GM21381 (cell line): ENCODE results near the gene PPIP5K1.
"Not testable (repeated sequence)": the region's sequence is repeated elsewhere in the genome, so short reads cannot be mapped to it uniquely, and the experiment has no call there.

Source experiments
- ATAC-seq: cut with Tn5 transposase; IDR thresholded peaks from one replicate; pipeline ENCODE4 v1.9.1; 2021; ENCODE audit warnings: mild to moderate bottlenecking, moderate library complexity; ENCODE audit not compliant: unreplicated experiment

Gene PPIP5K1

DNA sequence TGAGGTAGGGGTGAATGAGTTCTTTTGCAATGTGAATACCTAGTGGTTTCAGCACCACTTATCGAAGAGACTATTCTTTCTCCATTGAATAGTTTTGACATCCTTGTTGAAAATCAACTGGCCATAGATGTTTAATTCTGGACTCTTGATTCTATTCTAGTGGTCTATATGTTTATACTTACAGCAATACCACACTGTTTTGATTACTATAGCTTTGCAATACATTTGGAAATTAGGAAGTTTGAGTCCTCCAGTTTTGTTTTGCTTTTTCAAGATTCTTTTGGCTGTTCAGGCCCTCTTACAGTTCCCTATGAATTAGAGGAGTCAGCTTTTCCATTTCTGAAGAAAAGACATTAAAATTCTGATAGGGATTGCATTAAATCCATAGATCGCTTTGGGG is 42.5 kb downstream of the PPIP5K1 start:
- ATAC-seq: no peak

DNA sequence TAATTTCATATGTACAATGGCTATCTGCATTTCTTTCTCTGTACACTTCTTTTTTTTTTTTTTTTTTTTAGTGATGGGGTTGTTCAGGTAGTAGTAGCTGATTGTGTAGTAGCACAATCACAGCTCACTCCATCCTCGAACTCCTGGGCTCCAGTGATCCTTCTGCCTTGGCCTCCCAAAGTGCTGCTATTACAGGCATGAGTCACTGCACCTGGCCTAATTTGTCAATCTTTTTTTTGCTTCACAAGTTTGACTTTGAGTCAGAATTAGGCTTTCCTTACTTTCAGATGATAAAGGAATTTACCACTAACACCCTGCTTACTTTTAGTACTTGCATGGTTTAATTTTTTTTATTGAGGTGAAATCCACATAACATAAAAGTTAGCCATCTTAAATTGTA is 44.6 kb downstream of the PPIP5K1 start:
- no peak for ATAC-seq

DNA sequence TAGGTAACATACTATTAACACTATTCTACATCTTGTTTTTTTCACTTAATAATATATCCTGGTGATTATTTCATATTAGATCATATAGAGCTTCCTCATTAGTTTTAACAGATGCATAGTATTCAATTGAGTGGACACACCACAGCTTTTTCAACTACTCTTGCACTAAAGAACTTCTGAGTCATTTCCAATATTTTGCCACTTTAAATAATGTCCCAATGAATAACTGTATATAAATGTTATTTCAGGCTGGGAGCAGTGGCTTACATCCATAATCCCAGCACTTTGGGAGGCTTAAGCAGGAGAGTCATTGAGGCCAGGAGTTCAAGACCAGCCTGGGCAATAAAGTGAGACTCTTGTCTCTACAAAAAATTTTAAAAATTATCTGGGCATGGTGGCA is 45.7 kb downstream of the PPIP5K1 start:
- ATAC-seq: no peak

DNA sequence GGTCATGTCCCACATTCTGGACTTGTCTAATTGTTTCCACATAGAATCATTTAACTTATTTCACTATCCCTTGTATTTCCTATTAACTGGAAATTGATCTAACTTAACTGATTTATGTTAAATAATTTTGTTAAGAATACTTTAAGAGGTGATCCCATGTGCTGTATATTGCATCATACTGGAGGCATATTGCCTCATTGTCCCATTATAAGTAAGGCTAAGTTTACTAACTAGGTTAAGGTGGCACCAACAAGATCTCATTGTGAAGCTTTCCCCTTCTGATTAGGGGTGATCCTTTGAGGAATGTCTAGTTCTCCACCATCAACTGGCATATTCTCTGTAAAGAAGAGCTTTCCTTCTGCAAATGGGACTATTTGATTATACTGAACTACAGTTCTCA is 48.2 kb downstream of the PPIP5K1 start:
- no peak for ATAC-seq

DNA sequence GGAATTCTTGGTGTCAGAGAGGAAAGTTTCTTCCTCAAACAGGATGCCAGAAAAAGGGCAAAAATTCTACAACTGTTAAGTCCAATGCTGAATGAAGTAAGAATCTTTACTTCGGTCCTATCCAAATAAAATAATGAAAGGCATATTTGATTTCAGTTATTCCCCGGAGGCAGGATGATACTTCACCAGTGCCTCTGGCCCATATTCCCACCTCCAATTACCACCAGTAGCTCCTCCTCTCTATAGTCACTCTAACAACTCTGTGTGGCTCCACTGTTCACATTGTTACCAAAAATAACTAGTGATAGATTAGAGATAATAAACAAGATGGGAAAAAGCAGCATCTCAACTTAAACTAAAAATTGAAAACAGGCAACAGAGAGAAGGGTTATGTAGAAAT is 51.9 kb downstream of the PPIP5K1 start:
- no peak for ATAC-seq

DNA sequence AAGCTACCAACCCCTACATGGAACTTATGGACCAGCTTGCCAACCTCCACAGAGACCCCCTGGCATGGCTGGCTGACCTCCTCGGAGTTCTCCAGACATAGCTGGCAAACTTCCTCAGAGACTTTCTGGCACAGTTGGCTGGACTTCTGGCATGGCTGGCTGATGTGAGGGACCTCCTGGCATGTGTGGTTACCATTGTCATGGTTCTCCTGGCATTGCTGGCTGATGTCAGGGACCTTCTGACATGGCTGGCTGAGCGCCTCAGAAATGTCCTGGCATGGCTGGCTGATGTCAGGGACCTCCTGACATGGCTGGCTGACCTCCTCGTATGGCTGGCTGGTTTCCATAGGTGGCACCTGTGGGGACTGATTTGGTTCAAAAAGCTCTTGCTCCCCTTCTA is 55.1 kb downstream of the PPIP5K1 start:
- ATAC-seq: no peak

DNA sequence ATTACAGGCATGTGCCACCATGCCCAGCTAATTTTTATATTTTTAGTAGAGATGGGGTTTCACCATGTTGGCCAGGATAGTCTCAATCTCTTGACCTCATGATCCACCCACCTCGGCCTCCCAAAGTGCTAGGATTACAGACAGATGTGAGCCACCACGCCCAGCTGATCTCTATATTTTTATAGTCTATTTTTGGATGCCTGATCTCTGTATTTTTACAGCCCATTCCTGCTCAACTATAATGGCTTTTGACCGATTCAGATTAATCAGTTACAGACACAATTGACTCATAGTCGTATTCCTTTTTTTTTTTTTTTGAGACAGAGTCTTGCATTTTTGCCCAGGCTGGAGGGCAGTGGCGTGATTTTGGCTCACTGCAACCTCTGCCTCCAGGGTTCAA is 57.2 kb downstream of the PPIP5K1 start:
- not testable (repeated sequence) for ATAC-seq

DNA sequence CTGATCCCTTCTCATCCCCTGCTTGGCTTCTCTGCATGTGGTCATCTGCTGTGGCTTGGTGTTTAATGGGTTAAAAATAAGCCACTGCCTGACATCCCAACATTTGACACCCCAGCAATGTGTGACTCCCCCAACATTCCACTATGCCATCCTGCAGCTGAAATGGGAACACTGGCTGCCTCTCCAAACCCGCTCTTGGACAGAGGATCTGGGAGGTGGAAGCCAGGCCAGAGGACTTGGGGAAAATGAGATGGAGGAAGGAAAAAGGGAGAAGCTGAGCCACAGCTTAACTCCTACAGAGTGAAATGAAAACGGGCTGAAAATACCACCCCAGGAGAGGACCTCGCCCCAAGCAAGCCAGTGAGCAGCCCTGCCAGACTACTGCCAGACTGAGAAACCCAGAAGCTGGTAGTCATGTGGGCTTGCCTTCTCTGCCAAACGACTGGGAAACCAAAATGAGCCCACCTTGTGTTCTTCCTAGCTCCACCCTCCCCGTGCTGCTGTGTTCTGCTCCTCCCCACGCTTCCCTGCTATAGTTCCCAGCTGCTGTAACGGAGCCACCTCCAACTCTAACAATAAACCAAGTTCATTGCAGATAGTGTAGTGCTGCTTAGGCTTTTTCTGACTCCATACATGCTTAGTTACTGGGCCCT is 58.9 kb downstream of the PPIP5K1 start:
- no peak for ATAC-seq

DNA sequence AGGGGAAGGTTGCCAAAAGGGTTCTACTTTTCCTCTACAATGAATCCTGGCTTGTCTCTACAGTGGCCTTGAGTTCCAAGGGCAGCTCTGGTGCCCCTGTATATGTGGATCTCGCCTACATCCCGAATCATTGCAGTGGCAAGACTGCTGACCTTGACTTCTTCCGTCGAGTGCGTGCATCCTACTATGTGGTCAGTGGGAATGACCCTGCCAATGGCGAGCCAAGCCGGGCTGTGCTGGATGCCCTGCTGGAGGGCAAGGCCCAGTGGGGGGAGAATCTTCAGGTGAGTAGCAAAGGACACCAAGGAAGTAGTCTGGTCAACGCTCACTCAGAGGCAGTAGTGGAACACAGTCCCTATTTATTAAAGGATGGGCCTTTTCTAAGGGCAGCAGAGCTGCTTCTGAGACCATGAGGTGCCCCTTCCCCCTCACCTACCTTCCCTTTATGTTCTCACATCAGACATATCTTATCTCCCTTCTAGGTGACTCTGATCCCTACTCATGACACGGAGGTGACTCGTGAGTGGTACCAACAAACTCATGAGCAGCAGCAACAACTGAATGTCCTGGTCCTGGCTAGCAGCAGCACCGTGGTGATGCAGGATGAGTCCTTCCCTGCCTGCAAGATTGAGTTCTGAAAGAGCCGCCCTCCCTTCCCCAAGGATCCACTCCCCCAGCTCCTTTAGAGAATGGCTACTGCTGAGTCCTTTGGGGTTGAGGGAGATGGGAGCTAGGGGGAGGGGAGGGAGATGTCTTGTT is 60.2 kb downstream of the PPIP5K1 start:
- ATAC-seq: no peak

DNA sequence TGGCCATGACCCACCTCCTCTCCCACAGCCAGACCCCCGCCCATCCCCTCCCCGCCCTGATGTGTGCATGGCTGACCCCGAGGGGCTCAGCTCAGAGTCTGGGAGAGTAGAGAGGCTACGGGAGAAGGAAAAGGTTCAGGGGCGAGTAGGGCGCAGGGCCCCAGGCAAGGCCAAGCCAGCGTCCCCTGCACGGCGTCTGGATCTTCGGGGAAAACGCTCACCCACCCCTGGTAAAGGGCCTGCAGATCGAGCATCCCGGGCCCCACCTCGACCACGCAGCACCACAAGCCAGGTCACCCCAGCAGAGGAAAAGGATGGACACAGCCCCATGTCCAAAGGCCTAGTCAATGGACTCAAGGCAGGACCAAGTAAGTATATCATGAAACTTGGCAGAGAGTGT is 60.9 kb downstream of the PPIP5K1 start:
- ATAC-seq: no peak

DNA sequence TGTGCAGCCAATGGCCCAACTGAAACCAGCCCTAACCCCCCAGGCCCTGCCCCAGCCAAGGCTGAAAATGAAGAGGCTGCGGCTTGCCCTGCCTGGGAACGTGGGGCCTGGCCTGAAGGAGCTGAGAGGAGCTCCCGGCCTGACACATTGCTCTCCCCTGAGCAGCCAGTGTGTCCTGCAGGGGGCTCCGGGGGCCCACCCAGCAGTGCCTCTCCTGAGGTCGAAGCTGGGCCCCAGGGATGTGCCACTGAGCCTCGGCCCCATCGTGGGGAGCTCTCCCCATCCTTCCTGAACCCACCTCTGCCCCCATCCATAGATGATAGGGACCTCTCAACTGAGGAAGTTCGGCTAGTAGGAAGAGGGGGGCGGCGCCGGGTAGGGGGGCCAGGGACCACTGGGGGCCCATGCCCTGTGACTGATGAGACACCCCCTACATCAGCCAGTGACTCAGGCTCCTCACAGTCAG is 61.4 kb downstream of the PPIP5K1 start:
- no peak for ATAC-seq

DNA sequence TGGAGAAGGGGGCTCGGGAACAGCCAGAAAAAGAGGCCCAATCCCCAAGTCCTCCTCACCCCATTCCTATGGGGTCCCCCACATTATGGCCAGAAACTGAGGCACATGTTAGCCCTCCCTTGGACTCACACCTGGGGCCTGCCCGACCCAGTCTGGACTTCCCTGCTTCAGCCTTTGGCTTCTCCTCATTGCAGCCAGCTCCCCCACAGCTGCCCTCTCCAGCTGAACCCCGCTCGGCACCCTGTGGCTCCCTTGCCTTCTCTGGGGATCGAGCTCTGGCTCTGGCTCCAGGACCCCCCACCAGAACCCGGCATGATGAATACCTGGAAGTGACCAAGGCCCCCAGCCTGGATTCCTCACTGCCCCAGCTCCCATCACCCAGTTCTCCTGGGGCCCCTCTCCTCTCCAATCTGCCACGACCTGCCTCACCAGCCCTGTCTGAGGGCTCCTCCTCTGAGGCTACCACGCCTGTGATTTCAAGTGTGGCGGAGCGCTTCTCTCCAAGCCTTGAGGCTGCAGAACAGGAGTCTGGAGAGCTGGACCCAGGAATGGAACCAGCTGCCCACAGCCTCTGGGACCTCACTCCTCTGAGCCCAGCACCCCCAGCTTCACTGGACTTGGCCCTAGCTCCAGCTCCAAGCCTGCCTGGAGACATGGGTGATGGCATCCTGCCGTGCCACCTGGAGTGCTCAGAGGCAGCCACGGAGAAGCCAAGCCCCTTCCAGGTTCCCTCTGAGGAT is 62.0 kb downstream of the PPIP5K1 start:
- no peak for ATAC-seq

DNA sequence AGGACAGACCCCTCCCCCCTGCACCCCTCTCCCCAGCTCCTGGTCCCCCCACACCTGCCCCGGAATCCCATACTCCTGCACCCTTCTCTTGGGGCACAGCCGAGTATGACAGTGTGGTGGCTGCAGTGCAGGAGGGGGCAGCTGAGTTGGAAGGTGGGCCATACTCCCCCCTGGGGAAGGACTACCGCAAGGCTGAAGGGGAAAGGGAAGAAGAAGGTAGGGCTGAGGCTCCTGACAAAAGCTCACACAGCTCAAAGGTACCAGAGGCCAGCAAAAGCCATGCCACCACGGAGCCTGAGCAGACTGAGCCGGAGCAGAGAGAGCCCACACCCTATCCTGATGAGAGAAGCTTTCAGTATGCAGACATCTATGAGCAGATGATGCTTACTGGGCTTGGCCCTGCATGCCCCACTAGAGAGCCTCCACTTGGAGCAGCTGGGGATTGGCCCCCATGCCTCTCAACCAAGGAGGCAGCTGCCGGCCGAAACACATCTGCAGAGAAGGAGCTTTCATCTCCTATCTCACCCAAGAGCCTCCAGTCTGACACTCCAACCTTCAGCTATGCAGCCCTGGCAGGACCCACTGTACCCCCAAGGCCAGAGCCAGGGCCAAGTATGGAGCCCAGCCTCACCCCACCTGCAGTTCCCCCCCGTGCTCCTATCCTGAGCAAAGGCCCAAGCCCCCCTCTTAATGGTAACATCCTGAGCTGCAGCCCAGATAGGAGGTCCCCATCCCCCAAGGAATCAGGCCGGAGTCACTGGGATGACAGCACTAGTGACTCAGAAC is 62.8 kb downstream of the PPIP5K1 start:
- no peak for ATAC-seq

DNA sequence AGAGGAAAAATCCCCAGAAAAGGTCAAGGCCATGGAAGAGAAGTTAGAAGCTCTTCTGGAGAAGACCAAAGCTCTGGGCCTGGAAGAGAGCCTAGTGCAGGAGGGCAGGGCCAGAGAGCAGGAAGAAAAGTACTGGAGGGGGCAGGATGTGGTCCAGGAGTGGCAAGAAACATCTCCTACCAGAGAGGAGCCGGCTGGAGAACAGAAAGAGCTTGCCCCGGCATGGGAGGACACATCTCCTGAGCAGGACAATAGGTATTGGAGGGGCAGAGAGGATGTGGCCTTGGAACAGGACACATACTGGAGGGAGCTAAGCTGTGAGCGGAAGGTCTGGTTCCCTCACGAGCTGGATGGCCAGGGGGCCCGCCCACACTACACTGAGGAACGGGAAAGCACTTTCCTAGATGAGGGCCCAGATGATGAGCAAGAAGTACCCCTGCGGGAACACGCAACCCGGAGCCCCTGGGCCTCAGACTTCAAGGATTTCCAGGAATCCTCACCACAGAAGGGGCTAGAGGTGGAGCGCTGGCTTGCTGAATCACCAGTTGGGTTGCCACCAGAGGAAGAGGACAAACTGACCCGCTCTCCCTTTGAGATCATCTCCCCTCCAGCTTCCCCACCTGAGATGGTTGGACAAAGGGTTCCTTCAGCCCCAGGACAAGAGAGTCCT is 63.6 kb downstream of the PPIP5K1 start:
- ATAC-seq: no peak

DNA sequence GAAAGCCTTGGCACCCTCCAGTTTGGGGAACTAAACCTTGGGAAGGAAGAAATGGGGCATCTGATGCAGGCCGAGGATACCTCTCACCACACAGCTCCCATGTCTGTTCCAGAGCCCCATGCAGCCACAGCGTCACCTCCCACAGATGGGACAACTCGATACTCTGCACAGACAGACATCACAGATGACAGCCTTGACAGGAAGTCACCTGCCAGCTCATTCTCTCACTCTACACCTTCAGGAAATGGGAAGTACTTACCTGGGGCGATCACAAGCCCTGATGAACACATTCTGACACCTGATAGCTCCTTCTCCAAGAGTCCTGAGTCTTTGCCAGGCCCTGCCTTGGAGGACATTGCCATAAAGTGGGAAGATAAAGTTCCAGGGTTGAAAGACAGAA is 64.9 kb downstream of the PPIP5K1 start:
- ATAC-seq: no peak

DNA sequence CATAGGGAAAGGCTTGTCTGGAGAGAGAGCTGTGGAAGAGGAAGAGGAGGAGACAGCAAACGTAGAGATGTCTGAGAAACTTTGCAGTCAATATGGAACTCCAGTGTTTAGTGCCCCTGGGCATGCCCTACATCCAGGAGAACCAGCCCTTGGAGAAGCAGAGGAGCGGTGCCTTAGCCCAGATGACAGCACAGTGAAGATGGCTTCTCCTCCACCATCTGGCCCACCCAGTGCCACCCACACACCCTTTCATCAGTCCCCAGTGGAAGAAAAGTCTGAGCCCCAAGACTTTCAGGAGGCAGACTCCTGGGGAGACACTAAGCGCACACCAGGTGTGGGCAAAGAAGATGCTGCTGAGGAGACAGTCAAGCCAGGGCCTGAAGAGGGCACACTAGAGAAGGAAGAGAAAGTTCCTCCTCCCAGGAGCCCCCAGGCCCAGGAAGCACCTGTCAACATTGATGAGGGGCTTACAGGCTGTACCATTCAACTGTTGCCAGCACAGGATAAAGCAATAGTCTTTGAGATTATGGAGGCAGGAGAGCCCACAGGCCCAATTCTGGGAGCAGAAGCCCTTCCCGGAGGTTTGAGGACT is 65.7 kb downstream of the PPIP5K1 start:
- ATAC-seq: no peak

DNA sequence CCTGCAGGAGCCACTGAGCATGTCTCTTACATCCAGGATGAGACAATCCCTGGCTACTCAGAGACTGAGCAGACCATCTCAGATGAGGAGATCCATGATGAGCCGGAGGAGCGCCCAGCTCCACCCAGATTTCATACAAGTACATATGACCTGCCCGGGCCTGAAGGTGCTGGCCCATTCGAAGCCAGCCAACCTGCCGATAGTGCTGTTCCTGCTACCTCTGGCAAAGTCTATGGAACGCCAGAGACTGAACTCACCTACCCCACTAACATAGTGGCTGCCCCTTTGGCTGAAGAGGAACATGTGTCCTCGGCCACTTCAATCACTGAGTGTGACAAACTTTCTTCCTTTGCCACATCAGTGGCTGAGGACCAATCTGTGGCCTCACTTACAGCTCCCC is 66.4 kb downstream of the PPIP5K1 start:
- no peak for ATAC-seq

DNA sequence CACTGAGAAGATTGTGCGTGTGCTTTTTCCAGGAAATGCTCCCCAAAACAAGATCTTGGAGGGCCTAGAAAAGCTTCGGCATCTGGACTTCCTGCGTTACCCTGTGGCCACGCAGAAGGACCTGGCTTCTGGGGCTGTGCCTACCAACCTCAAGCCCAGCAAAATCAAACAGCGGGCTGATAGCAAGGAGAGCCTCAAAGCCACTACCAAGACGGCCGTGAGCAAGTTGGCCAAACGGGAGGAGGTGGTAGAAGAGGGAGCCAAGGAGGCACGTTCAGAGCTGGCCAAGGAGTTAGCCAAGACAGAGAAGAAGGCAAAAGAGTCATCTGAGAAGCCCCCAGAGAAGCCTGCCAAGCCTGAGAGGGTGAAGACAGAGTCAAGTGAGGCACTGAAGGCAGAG is 67.8 kb downstream of the PPIP5K1 start:
- no peak for ATAC-seq

DNA sequence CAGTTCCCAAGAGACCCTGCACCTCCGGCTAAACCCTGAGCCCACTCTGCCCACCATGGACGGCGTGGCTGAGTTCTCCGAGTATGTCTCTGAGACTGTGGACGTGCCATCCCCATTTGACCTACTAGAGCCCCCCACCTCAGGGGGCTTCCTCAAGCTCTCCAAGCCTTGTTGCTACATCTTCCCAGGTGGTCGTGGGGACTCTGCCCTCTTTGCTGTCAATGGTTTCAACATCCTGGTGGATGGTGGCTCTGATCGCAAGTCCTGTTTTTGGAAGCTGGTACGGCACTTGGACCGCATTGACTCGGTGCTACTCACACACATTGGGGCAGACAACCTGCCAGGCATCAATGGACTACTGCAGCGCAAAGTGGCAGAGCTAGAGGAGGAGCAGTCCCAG is 68.6 kb downstream of the PPIP5K1 start:
- ATAC-seq: no peak

DNA sequence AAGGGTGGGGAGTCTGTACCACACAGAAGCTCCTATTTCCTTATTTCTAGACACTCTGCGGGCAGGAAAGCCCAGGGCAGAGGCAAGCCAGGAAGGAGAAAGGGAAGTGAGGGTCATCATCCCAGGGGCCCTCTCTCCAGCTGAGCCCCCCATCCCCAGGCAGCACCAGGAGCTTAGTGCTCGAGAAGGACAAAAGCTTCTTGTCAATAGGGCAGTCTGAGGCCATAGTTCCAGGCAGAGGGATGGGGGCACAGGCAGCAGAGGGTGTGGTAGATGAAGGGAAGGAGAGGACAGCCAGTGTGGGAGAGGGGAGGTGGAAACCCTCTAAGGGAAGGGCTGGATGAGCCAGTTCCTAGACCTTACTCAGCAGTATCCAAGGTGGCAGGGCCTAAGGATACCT is 69.9 kb downstream of the PPIP5K1 start:
- no peak for ATAC-seq
